OCI-LY3 (cell line): ENCODE data around the gene CDC40.

Experiments
- H2AFZ ChIP-seq: fragments of 200-600, 300-600 bp; shearing (Covaris generic); 2 replicates; pipeline ENCODE4 v1.6.0; 2014; ENCODE audit warnings: antibody characterized with exemption, low read depth, low read length
- H3K27ac ChIP-seq: fragments of 200-600, 300-600 bp; sonication (generic); 2 replicates; pipeline ENCODE4 v1.5.1; 2014; ENCODE audit warnings: mild to moderate bottlenecking, low read length, moderate library complexity, mixed read lengths
- H3K27me3 ChIP-seq: fragments of 200-600, 300-600 bp; sonication (generic); 2 replicates; pipeline ENCODE4 v1.6.1; 2014; ENCODE audit warnings: low read depth, low read length, mixed read lengths
- H3K36me3 ChIP-seq: fragments of 200-600, 300-600 bp; sonication (generic); replicated peaks from 2 replicates; pipeline ENCODE3; 2014; ENCODE audit warnings: low read depth, low read length, mixed read lengths
- H3K4me1 ChIP-seq: fragments of 300-600, 200-600 bp; sonication (generic); 2 replicates; pipeline ENCODE4 v1.6.1; 2014; ENCODE audit warnings: low read length, mixed read lengths
- H3K4me2 ChIP-seq: fragments of 200-600, 300-600 bp; sonication (generic); 2 replicates; pipeline ENCODE4 v1.6.1; 2014; ENCODE audit warnings: low read length, mixed read lengths
- H3K4me3 ChIP-seq: fragments of 300-600, 200-600 bp; sonication (generic); 2 replicates; pipeline ENCODE4 v1.5.1; 2014; ENCODE audit warnings: antibody characterized with exemption, mild to moderate bottlenecking, low read length, moderate library complexity
- H3K79me2 ChIP-seq: fragments of 300-600, 200-600 bp; shearing (Covaris generic); 2 replicates; pipeline ENCODE4 v1.6.1; 2014; ENCODE audit warnings: mild to moderate bottlenecking, low read length, mixed read lengths
- H3K9ac ChIP-seq: fragments of 300-600, 200-600 bp; shearing (Covaris generic); 2 replicates; pipeline ENCODE4 v1.6.0; 2014; ENCODE audit warnings: mild to moderate bottlenecking, low read length, moderate library complexity
- H3K9me3 ChIP-seq: fragments of 200-600, 300-600 bp; shearing (Covaris generic); 2 replicates; pipeline ENCODE4 v1.6.1; 2014; ENCODE audit warnings: low read length, mixed read lengths; ENCODE audit not compliant: insufficient read depth
- H4K20me1 ChIP-seq: fragments of 200-600, 300-600 bp; sonication (generic); 2 replicates; pipeline ENCODE4 v1.6.1; 2016; ENCODE audit warnings: low read length, mixed read lengths; ENCODE audit not compliant: insufficient read depth
- EZH2phosphoT487 ChIP-seq: fragments of 200-600 bp; shearing (Covaris generic); IDR thresholded peaks from 2 replicates; pipeline ENCODE4 v1.6.1; 2018; ENCODE audit warnings: antibody characterized with exemption, mixed run types, low read depth
- TF ChIP-seq, protein P1 (sequence below): fragments of 200-600, 300-600 bp; sonication (generic); IDR thresholded peaks from 2 replicates; pipeline ENCODE4 v1.5.1; 2014; ENCODE audit warnings: antibody characterized with exemption, low read length, low read depth

CDC40 gene

DNA sequence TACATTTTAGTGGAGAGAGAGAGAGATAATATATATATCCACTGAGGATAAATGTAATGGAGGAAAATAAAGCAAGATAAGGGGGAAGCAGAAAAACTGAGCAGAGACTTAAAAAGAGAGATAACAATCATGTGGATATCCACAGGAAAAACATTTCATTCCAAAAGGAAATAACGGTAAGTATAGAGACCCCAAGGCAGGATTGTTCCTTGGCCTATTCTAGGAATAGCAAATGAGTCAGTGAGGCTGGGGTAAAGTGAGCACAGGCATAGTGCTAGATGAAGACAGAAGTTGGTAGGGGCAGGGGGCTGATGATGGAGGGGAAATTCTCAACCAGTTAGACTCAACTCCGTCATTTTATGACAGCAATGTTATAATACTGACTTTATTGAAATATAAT is 11.2 kb downstream of the CDC40 start:
- H3K79me2 ChIP-seq, result peaks cover 50% of the 10 kb centered on the region
- H3K4me1 ChIP-seq, result no peaks in the 10 kb centered on the region
- H3K36me3 ChIP-seq, result no peaks in the 10 kb centered on the region
- H3K27ac ChIP-seq, result no peak overlapping the region
- no peaks in the 10 kb centered on the region for H3K9me3 ChIP-seq
- no peak for TF ChIP-seq EZH2phosphoT487
- TF ChIP-seq, protein P1, sequence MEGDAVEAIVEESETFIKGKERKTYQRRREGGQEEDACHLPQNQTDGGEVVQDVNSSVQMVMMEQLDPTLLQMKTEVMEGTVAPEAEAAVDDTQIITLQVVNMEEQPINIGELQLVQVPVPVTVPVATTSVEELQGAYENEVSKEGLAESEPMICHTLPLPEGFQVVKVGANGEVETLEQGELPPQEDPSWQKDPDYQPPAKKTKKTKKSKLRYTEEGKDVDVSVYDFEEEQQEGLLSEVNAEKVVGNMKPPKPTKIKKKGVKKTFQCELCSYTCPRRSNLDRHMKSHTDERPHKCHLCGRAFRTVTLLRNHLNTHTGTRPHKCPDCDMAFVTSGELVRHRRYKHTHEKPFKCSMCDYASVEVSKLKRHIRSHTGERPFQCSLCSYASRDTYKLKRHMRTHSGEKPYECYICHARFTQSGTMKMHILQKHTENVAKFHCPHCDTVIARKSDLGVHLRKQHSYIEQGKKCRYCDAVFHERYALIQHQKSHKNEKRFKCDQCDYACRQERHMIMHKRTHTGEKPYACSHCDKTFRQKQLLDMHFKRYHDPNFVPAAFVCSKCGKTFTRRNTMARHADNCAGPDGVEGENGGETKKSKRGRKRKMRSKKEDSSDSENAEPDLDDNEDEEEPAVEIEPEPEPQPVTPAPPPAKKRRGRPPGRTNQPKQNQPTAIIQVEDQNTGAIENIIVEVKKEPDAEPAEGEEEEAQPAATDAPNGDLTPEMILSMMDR, result no peak
- H3K9ac ChIP-seq, result no peak overlapping the region
- peaks cover 10% of the 10 kb centered on the region; the same call in 1 of the 2 replicates for H4K20me1 ChIP-seq
- no peaks in the 10 kb centered on the region for H3K27me3 ChIP-seq
- H3K4me3 ChIP-seq, result no peak overlapping the region
- H3K4me2 ChIP-seq, result no peak overlapping the region
- no peak overlapping the region for H2AFZ ChIP-seq

DNA sequence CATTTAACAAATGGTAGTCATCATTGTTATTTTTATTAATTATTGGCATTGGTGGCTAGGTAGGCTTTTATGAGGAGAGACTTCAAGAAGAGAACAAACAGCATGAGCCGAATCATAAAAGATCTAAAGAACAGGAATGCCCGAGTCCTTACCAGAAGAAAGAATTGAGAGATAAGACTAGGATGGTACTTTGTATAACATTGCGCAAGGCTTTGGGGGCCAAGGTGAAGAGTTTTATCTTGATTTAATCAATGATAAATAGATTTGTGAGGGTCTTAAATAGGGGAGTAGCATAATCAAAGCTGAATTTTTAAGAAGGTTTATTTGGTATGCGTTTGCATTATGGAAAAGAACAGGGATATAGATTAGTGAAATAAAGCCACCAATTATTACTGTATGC is 15.4 kb downstream of the CDC40 start:
- H3K4me3 ChIP-seq, result no peak overlapping the region
- H3K4me1 ChIP-seq, result no peaks in the 10 kb centered on the region
- no peaks in the 10 kb centered on the region for H3K36me3 ChIP-seq
- H3K27ac ChIP-seq, result no peak overlapping the region
- H3K4me2 ChIP-seq, result no peak overlapping the region
- no peaks in the 10 kb centered on the region for H4K20me1 ChIP-seq
- no peak for TF ChIP-seq EZH2phosphoT487
- TF ChIP-seq, protein P1, result no peak
- peaks cover 9% of the 10 kb centered on the region; the same call in 1 of the 2 replicates for H3K79me2 ChIP-seq
- H2AFZ ChIP-seq, result no peak overlapping the region
- H3K9me3 ChIP-seq, result no peaks in the 10 kb centered on the region
- no peak overlapping the region for H3K9ac ChIP-seq
- no peaks in the 10 kb centered on the region for H3K27me3 ChIP-seq

DNA sequence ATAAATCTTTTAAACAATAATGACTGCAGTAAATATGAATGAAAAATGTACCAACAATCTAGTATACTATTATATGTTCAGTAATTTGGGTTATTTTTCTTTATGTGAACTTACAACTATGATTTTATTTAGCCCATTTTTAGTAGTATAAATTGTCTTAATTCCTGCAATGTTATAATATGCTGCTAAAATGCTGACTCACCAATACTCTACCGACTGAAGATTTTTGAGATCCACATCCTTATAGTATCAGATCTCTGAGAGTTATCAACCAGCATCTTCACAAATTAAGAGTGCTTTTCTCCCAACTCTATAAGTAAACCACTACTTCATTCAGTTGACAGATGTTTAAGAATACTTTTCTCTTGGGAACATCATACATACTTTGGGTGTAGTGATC is 16.6 kb downstream of the CDC40 start:
- H3K4me1 ChIP-seq, result no peaks in the 10 kb centered on the region
- TF ChIP-seq, protein P1, result no peak
- no peak for TF ChIP-seq EZH2phosphoT487
- no peak overlapping the region for H3K4me2 ChIP-seq
- no peaks in the 10 kb centered on the region for H4K20me1 ChIP-seq
- H3K79me2 ChIP-seq, result no peaks in the 10 kb centered on the region
- H3K27ac ChIP-seq, result no peak overlapping the region
- H3K4me3 ChIP-seq, result no peak overlapping the region
- H3K9ac ChIP-seq, result no peak overlapping the region
- no peak overlapping the region for H2AFZ ChIP-seq
- H3K27me3 ChIP-seq, result no peaks in the 10 kb centered on the region
- H3K36me3 ChIP-seq, result no peaks in the 10 kb centered on the region
- no peaks in the 10 kb centered on the region for H3K9me3 ChIP-seq

DNA sequence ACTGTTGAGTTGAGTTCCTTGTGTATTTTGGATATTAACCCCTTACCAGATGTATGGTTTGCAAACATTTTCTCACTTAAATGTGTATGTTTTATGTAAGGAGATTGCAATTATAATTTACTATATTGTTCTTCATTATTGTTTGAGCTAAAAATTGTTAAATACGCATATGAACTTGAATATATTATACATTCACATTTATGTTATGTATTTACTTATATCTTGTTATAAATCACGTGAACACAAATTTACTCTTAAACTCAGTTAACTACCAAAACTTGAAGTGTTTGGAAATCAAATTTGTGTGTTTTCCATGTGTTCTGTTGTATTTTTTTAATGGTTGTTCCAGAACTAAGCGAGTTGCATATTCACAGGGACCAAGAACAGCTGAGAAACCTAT is 18.3 kb downstream of the CDC40 start:
- H3K9ac ChIP-seq, result no peak overlapping the region
- H3K4me1 ChIP-seq, result no peaks in the 10 kb centered on the region
- no peaks in the 10 kb centered on the region for H3K27me3 ChIP-seq
- H2AFZ ChIP-seq, result no peak overlapping the region
- no peaks in the 10 kb centered on the region for H3K79me2 ChIP-seq
- H3K4me3 ChIP-seq, result no peak overlapping the region
- TF ChIP-seq, protein P1, result no peak
- no peak for TF ChIP-seq EZH2phosphoT487
- no peaks in the 10 kb centered on the region for H4K20me1 ChIP-seq
- no peak overlapping the region for H3K27ac ChIP-seq
- H3K4me2 ChIP-seq, result no peak overlapping the region
- H3K9me3 ChIP-seq, result no peaks in the 10 kb centered on the region
- no peaks in the 10 kb centered on the region for H3K36me3 ChIP-seq
